ENCODE results near the gene PRKAA1. TPM values are rescaled to one million over a fixed set of nuclear protein-coding genes. Genes with fewer than 3 reads are reported as not detected.
A peak's percentile ranks its signal among the peaks of the same experiment; 100 is the strongest.
"Not testable (repeated sequence)": the region's sequence is repeated elsewhere in the genome, so short reads cannot be mapped to it uniquely, and the experiment has no call there.

PRKAA1 gene
- total and polyA plus RNA-seq, 2 donors = 43.5 to 151 TPM

GRCh38 chr5:40754381-40755092, 43.6 kb downstream of the PRKAA1 start:
- no peaks in the 10 kb centered on the region for H3K36me3 ChIP-seq (ENCODE audit: insufficient read depth)
- H3K4me3 ChIP-seq (ENCODE audit: low read depth, low read length) = peak overlapping the region; percentile 85
- H3K4me1 ChIP-seq (ENCODE audit: insufficient read depth) = no peaks in the 10 kb centered on the region
- WGBS = 10% methylated on average over 6 of the region's 6 CpGs
- peak; percentile 54 for DNase-seq (ENCODE audit: extremely low spot score)
- no peak overlapping the region for H3K27ac ChIP-seq (ENCODE audit: low read depth)

DNA sequence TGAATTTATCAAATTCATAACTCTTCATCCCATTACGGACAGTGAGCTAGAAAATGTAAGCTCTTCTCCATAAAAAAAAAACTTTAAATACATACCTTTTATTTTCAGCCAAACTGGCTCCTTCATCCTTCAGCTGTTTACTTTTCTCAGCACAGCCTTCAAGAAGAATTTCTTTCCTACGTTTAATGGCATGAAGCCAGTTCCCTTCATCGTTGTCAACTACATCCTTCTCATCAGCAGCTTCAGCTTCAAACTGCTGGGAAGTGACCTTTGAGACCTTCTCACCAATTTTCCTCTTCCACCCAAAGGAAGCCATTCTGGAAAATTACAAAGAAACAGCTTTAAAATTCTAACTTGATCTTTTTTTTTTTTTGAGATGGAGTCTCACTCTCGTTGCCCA, 51.5 kb downstream of the PRKAA1 start:
- 30% methylated on average over 4 of the region's 4 CpGs for WGBS

GRCh38 chr5:40743771-40744170, 54.4 kb downstream of the PRKAA1 start:
- no peak overlapping the region for H3K4me3 ChIP-seq (ENCODE audit: low read depth, low read length)
- H3K36me3 ChIP-seq (ENCODE audit: insufficient read depth) = peaks cover 5% of the 10 kb centered on the region
- no peaks in the 10 kb centered on the region for H3K4me1 ChIP-seq (ENCODE audit: insufficient read depth)
- H3K27ac ChIP-seq (ENCODE audit: low read depth) = no peak overlapping the region
- 75% methylated on average over 2 of the region's 2 CpGs for WGBS
- no peak for DNase-seq (ENCODE audit: extremely low spot score)

More for the DNA sequence above, 51.5 kb downstream of the PRKAA1 start:
- no peak overlapping the region for H3K4me3 ChIP-seq (ENCODE audit: low read depth, low read length)
- no peaks in the 10 kb centered on the region for H3K4me1 ChIP-seq (ENCODE audit: insufficient read depth)
- no peak overlapping the region for H3K27ac ChIP-seq (ENCODE audit: low read depth)
- no peak for DNase-seq (ENCODE audit: extremely low spot score)
- H3K36me3 ChIP-seq (ENCODE audit: insufficient read depth) = no peaks in the 10 kb centered on the region

DNA sequence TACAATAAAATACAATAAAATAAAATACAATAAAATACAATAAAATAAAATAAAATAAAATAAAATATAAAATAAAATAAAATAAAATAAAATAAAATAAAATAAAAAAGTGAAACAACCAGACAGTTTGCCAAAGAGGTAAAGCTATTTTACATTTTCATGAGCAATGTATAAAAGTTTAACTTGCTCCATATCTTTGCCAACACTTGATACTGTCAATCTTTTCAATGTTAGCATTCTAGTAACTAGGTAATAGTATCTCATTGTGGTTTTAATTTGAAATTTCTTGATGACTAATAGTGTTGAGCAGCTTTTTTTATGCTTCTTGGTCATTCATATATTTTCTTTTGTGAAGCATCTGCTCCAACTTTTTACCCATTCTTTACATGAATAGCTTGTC, 59.7 kb downstream of the PRKAA1 start:
- Histone ChIP-seq H3K27ac (ENCODE audit: low read depth) (no peak overlapping the region), H3K4me1 (ENCODE audit: insufficient read depth) (no peaks in the 10 kb centered on the region), H3K36me3 (ENCODE audit: insufficient read depth) (peaks cover 5% of the 10 kb centered on the region), H3K4me3 (ENCODE audit: low read depth, low read length) (no peak overlapping the region)
- no peak for DNase-seq (ENCODE audit: extremely low spot score)

DNA sequence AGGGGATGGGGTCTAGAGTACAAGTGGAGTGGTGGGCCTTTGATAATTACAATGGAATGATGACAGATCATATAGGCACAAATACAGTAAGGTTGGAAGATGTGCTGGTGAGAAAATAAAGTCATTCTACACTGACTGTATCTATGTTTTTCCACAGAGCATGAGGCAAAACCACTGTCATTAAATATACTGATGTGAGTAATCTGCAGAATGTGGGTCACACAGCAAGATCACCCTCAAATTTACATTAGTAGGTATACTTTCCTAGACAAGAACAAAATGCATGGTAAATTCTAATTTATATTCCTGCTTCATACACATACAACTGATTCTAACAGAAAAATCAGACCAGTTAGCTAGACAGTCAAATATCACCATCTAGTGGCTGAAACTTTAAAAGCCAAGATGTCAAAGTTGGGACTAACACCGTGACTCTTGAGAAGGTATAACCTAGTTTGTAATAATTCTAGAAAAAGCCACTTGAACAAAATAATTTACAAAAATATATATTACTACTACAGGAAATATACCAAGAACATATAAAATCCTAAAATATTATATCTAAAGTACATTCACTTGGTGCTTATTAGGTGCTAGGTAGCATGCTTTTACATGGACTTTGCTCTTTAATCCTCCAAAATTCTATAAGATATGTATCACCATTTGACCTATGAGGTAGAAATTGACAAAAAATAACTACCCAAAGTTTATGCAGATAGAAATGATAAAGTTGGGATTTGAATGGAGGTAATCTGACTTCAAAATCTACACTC, 61.9 kb downstream of the PRKAA1 start:
- WGBS = 12% methylated on average over 1 of the region's 1 CpG
- DNase-seq (ENCODE audit: extremely low spot score) = peak; percentile 37

DNA sequence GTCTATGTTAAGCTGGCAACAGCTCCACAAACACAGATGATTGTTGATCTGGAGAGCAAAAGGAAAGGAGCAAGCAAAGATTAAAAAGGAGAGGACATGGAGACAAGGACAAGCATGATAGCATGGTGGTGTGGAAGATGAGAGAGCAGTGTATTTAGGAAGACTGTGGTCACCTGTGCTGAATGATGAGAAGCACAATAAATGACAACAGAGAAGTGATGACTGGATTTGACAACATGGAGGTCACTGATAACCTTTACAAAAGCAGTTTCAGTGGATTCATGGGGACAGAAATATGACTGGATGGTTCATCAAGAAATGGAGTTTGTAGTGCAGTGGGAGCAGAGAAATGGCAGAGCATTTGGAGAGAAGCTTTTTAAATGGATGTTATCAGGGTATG, 62.6 kb downstream of the PRKAA1 start:
- H3K4me3 ChIP-seq (ENCODE audit: low read depth, low read length) = no peak overlapping the region
- H3K27ac ChIP-seq (ENCODE audit: low read depth) = no peak overlapping the region
- DNase-seq (ENCODE audit: extremely low spot score) = no peak
- peaks cover 1% of the 10 kb centered on the region for H3K36me3 ChIP-seq (ENCODE audit: insufficient read depth)
- no peaks in the 10 kb centered on the region for H3K4me1 ChIP-seq (ENCODE audit: insufficient read depth)

More for the DNA sequence above, 61.9 kb downstream of the PRKAA1 start:
- no peak overlapping the region for H3K27ac ChIP-seq (ENCODE audit: low read depth)
- no peak overlapping the region for H3K4me3 ChIP-seq (ENCODE audit: low read depth, low read length)
- no peaks in the 10 kb centered on the region for H3K4me1 ChIP-seq (ENCODE audit: insufficient read depth)
- H3K36me3 ChIP-seq (ENCODE audit: insufficient read depth) = peaks cover 4% of the 10 kb centered on the region

DNA sequence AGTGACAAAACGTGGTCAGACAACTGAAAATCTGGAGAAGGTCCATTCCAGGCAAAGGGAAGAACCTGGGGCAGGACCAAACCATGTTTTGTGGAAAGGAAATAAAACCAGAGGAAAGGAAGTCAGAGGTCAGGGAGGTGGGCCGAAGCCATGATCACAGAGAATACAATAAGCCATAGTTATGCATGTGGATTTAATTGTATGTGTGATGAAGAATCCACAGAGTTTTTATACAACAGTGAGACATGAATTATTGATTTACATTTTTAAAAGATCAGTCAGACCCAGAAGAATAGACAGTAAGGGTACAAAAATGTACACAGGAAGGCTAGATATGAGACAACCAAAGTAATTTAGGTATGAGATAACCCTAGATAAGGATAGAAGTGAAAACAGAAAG, 63.2 kb downstream of the PRKAA1 start:
- Histone ChIP-seq H3K36me3 (ENCODE audit: insufficient read depth) (peaks cover 1% of the 10 kb centered on the region), H3K27ac (ENCODE audit: low read depth) (no peak overlapping the region), H3K4me3 (ENCODE audit: low read depth, low read length) (no peak overlapping the region), H3K4me1 (ENCODE audit: insufficient read depth) (no peaks in the 10 kb centered on the region)
- WGBS = 75% methylated on average over 2 of the region's 2 CpGs
- no peak for DNase-seq (ENCODE audit: extremely low spot score)

DNA sequence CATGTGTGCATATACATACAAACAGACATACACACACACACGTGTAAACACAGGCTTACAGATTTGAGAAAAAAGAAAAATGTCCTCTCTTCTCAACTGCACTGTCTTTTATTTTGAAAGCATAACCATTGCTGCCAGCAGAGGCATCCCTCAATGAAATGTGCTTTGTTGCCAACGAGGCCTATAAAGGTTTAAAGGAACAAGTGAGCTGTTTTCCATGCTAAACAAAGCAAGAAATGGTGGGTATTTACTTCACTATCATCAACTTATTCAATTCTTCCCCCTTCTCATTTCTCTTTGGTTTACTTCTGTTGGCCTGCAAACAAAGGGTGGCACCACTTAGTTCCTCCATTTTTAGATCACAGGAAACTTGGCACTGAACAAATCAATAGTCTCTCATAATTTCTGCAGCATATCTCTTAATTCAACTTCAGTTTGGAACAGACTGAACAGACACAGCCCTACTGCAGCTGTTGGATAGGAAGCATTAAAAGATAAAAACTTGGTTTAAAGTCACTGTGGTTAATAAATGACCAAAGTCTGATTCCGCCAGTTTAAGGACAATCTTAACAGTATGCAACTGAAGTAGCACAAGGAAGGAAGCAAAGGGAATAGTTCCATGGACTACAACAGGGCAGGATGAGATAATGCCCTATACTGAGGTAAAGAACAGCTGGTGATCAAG, 64.2 kb downstream of the PRKAA1 start:
- Histone ChIP-seq H3K4me3 (ENCODE audit: low read depth, low read length) (no peak overlapping the region), H3K27ac (ENCODE audit: low read depth) (no peak overlapping the region), H3K4me1 (ENCODE audit: insufficient read depth) (no peaks in the 10 kb centered on the region), H3K36me3 (ENCODE audit: insufficient read depth) (no peaks in the 10 kb centered on the region)
- WGBS = 28% methylated on average over 3 of the region's 3 CpGs
- DNase-seq (ENCODE audit: extremely low spot score) = no peak

DNA sequence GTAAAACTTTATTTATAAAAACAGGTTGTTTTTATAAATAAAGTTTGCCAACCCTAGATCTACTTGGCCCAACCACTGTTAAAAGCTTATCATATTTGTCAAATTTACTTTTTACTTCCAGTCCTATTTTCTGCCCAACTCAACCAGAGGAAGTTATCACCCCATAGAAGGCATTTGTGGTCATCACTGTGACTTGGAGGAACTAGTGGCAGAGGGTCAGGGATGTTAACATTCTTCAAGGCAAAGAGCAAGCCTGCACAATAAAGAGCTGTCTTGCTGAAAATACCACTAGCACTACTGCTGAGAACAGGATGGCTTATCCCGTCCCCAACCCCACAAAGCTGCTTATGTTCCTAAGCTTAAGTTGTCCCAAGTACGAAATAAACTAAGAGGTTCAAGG, 64.7 kb downstream of the PRKAA1 start:
- Histone ChIP-seq H3K36me3 (ENCODE audit: insufficient read depth) (no peaks in the 10 kb centered on the region), H3K27ac (ENCODE audit: low read depth) (no peak overlapping the region), H3K4me1 (ENCODE audit: insufficient read depth) (no peaks in the 10 kb centered on the region), H3K4me3 (ENCODE audit: low read depth, low read length) (no peak overlapping the region)
- 72% methylated on average over 2 of the region's 2 CpGs for WGBS
- DNase-seq (ENCODE audit: extremely low spot score) = no peak

DNA sequence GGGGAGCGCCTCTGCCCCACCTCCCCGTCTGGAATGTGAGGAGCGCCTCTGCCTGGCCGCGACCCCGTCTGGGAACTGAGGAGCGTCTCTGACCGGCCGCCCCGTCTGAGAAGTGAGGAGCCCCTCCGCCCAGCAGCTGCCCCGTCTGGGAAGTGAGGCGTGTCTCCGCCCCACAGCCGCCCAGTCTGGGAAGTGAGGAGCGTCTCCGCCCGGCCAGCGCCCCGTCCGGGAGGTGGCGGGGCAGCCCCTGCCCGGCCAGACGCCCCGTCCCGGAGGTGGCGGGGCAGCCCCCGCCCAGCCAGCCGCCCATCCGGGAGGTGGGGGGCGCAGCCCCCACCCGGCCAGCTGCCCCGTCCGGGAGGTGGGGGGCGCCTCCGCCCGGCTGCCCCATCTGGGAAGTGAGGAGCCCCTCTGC, 75.7 kb downstream of the PRKAA1 start:
- WGBS = 95% methylated on average over 37 of the region's 37 CpGs
- not testable (repeated sequence) for H3K4me1 ChIP-seq (ENCODE audit: insufficient read depth); H3K36me3 ChIP-seq (ENCODE audit: insufficient read depth); DNase-seq (ENCODE audit: extremely low spot score); H3K4me3 ChIP-seq (ENCODE audit: low read depth, low read length); H3K27ac ChIP-seq (ENCODE audit: low read depth)

GRCh38 chr5:40720069-40720468, 78.1 kb downstream of the PRKAA1 start:
- Histone ChIP-seq H3K4me3 (ENCODE audit: low read depth, low read length) (no peak overlapping the region), H3K27ac (ENCODE audit: low read depth) (no peak overlapping the region), H3K4me1 (ENCODE audit: insufficient read depth) (no peaks in the 10 kb centered on the region), H3K36me3 (ENCODE audit: insufficient read depth) (peaks cover 2% of the 10 kb centered on the region)
- DNase-seq (ENCODE audit: extremely low spot score) = no peak

DNA sequence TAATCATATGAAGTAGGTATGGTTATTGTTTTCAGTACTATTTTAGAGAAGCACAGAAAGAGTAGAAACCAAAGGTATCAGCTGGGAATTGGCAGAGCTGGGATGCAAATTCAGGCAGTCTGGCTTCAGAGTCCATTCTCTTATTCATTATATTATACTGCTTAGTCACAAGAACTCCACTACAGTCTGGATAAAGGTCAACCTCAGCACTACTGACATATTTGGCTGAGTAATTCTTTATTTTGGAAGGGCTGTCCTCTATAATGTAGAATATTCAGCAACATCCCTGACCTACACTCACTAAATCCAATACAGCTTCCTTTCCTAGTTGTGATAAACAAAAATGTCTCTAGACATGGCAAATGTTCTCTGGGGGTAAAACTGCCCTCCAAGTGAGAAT, 80.9 kb downstream of the PRKAA1 start:
- Histone ChIP-seq H3K4me3 (ENCODE audit: low read depth, low read length) (no peak overlapping the region), H3K27ac (ENCODE audit: low read depth) (no peak overlapping the region), H3K4me1 (ENCODE audit: insufficient read depth) (no peaks in the 10 kb centered on the region), H3K36me3 (ENCODE audit: insufficient read depth) (peaks cover 2% of the 10 kb centered on the region)
- DNase-seq (ENCODE audit: extremely low spot score) = no peak

GRCh38 chr5:40716590-40716989, 81.6 kb downstream of the PRKAA1 start:
- H3K4me1 ChIP-seq (ENCODE audit: insufficient read depth) = no peaks in the 10 kb centered on the region
- H3K27ac ChIP-seq (ENCODE audit: low read depth) = no peak overlapping the region
- DNase-seq (ENCODE audit: extremely low spot score) = no peak
- no peak overlapping the region for H3K4me3 ChIP-seq (ENCODE audit: low read depth, low read length)
- H3K36me3 ChIP-seq (ENCODE audit: insufficient read depth) = peaks cover 2% of the 10 kb centered on the region
- WGBS = 86% methylated on average over 2 of the region's 2 CpGs

DNA sequence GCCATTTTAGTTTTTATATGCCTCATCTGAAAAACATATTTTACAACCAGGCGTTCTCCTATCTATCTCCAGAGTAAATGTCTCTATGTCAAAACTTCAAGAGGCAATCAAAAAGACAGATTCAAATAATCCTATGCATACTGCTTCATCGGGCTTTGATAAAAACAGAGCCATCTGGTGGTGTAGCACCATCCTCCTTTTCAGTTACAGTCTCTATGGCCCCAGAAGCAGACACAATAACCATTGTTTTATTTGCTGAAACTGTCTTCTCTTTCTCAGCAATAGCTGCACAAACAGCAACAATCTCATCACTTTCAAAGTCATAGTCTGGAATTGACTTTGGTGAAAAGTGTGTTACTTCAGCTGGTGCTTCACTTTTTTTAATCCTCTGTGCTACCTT, 82.2 kb downstream of the PRKAA1 start:
- Histone ChIP-seq H3K36me3 (ENCODE audit: insufficient read depth) (peaks cover 2% of the 10 kb centered on the region), H3K27ac (ENCODE audit: low read depth) (no peak overlapping the region), H3K4me1 (ENCODE audit: insufficient read depth) (no peaks in the 10 kb centered on the region), H3K4me3 (ENCODE audit: low read depth, low read length) (no peak overlapping the region)
- DNase-seq (ENCODE audit: extremely low spot score) = no peak
- 60% methylated on average over 2 of the region's 2 CpGs for WGBS
